RWPE1 (cell line): ENCODE results near the gene USO1.
"Not testable (repeated sequence)": the region's sequence is repeated elsewhere in the genome, so short reads cannot be mapped to it uniquely, and the experiment has no call there.

Experiments
- CTCF ChIA-PET: fragments of 350-600 bp; sonication (Branson Sonifier 250); formaldehyde crosslinking; extraction: SDS; loops from one replicate; lab custom pipeline; 2021; lab: Yijun Ruan, JAX
- POLR2A ChIA-PET: fragments of 400-600 bp; formaldehyde crosslinking; extraction: SDS; loops from one replicate; lab custom pipeline; 2020; ENCODE audit warnings: antibody characterized with exemption; ENCODE audit not compliant: low non-redundant PET; lab: Yijun Ruan, JAX
- DNase-seq: peaks from one replicate; pipeline ENCODE4 v3.0.0; 2012; ENCODE audit warnings: low spot score
- H3K27ac ChIP-seq: fragments of 450-650 bp; 2 replicates; pipeline ENCODE4 v1.5.1; 2017
- CTCF ChIP-seq: fragments of 450-650 bp; conservative IDR thresholded peaks from 2 replicates; pipeline ENCODE4 v1.5.1; 2017; ENCODE audit warnings: low read depth, mild to moderate bottlenecking

USO1 gene

GRCh38 chr4:75779105-75779757 lies 54.9 kb downstream of the USO1 start:
- no peak for DNase-seq
- H3K27ac ChIP-seq = no peak overlapping the region
- POLR2A ChIA-PET = no interaction called here
- TF ChIP-seq CTCF = no peak
- CTCF ChIA-PET = no interaction called here

GRCh38 chr4:75781305-75781704 lies 56.9 kb downstream of the USO1 start:
- CTCF ChIA-PET = interaction anchor here (0.6 to 0.7 kb wide), 2 partner anchors 23 to 1238 kb away, joined by 3 read pairs; no protein-coding TSS in a partner anchor
- POLR2A ChIA-PET = no interaction called here

GRCh38 chr4:75786526-75786925 lies 62.1 kb downstream of the USO1 start:
- no peak for TF ChIP-seq CTCF
- CTCF ChIA-PET = no interaction called here
- DNase-seq = no peak

More at GRCh38 chr4:75781305-75781704, 56.9 kb downstream of the USO1 start:
- no peak for DNase-seq
- no peak for TF ChIP-seq CTCF
- no peak overlapping the region for H3K27ac ChIP-seq

GRCh38 chr4:75786938-75787337 lies 62.6 kb downstream of the USO1 start:
- no peak for TF ChIP-seq CTCF
- ChIA-PET CTCF (interaction anchor here (0.6 kb wide), 1 partner anchor 137 kb away, joined by 3 read pairs; no protein-coding TSS in a partner anchor), POLR2A (no interaction called here)
- H3K27ac ChIP-seq = no peak overlapping the region
- DNase-seq = no peak

More at GRCh38 chr4:75786526-75786925, 62.1 kb downstream of the USO1 start:
- POLR2A ChIA-PET = no interaction called here
- H3K27ac ChIP-seq = no peak overlapping the region

- TF ChIP-seq CTCF = no peak
- no peak overlapping the region for H3K27ac ChIP-seq
- CTCF ChIA-PET = no interaction called here
- no peak for DNase-seq
- POLR2A ChIA-PET = no interaction called here
Measured at GRCh38 chr4:75790024-75790423, 65.6 kb downstream of the USO1 start.

- ChIA-PET CTCF (no interaction called here), POLR2A (no interaction called here)
- TF ChIP-seq CTCF = no peak
- no peak overlapping the region for H3K27ac ChIP-seq
- peak; percentile 38 for DNase-seq
Measured at GRCh38 chr4:75800972-75801371, 76.6 kb downstream of the USO1 start.

- CTCF ChIA-PET, POLR2A ChIA-PET, H3K27ac ChIP-seq, DNase-seq: not testable (repeated sequence)
Measured at GRCh38 chr4:75806035-75806434, 81.7 kb downstream of the USO1 start.
